Esophagus muscularis mucosa (tissue), 4 donors: ENCODE data around the gene FGD5. TPM values are rescaled to one million over a fixed set of nuclear protein-coding genes. Genes with fewer than 3 reads are reported as not detected.

ENCODE experiments used
- DNase-seq: peaks from one replicate; pipeline ENCODE4 v3.0.0-alpha.2; 2017; ENCODE audit errors: extremely low spot score
- H3K27ac ChIP-seq, 4 donors: fragments of 200-600 bp; sonication (generic); replicated peaks in 1 of 4; 1 replicate in 3 of 4; 2 replicates in 1 of 4; pipeline ENCODE4 v1.5.1; 2016 to 2019; ENCODE audit warnings: mild to moderate bottlenecking in 1 of 4
- H3K27me3 ChIP-seq, 4 donors: fragments of 200-600 bp; sonication (generic); one replicate each; pipeline versions ENCODE4 v1.5.1 to v1.6.0; 2016 to 2019
- H3K36me3 ChIP-seq, 4 donors: fragments of 200-600 bp; sonication (generic); one replicate each; pipeline ENCODE4 v1.5.1; 2016 to 2019
- H3K4me1 ChIP-seq, 4 donors: fragments of 200-600 bp; sonication (generic); one replicate each; pipeline ENCODE4 v1.5.1; 2016 to 2019
- H3K4me3 ChIP-seq, 4 donors: fragments of 200-600 bp; sonication (generic); 1 replicate in 2 of 4; 2 replicates in 2 of 4; pipeline ENCODE4 v1.5.1; 2016 to 2019; ENCODE audit warnings: mild to moderate bottlenecking in 4 of 4, moderate library complexity in 1 of 4
- H3K9me3 ChIP-seq, 4 donors: fragments of 200-600 bp; sonication (generic); 1 replicate in 3 of 4; 2 replicates in 1 of 4; pipeline ENCODE4 v1.5.1; 2016 to 2019
- CTCF ChIP-seq, 3 experiments: fragments of 200-600 bp in 2 of 3; fragments of 450-650 bp in 1 of 3; sonication (generic) in 2 of 3; IDR thresholded peaks; one replicate each; pipeline ENCODE4 v1.5.1; 2017 to 2019; ENCODE audit warnings: antibody characterized with exemption in 3 of 3, mild to moderate bottlenecking in 2 of 3, moderate library complexity in 1 of 3
- EP300 ChIP-seq: sonication (generic); formaldehyde crosslinking; IDR thresholded peaks from one replicate; pipeline ENCODE4 v1.6.1; 2017; ENCODE audit warnings: antibody characterized with exemption
- POLR2A ChIP-seq: fragments of 450-650 bp; IDR thresholded peaks from one replicate; pipeline ENCODE4 v1.6.1; 2017; ENCODE audit warnings: antibody characterized with exemption, moderate library complexity, mild to moderate bottlenecking, low read depth
- POLR2AphosphoS5 ChIP-seq, 2 donors: sonication (generic); formaldehyde crosslinking; IDR thresholded peaks; one replicate each; pipeline ENCODE4 v1.6.1; 2017; ENCODE audit warnings: antibody characterized with exemption in 2 of 2
- WGBS: methylation state at CpG from one replicate; pipeline ENCODE4 v1.1.5; 2018; 5-methylcytosine and 5-hydroxymethylcytosine counted together
- intact Hi-C: fragments of 100-400 bp; cut with DNase I; formaldehyde crosslinking; loops from one replicate; pipeline ENCODE4 v1.15.1; 2023
- total RNA-seq, 4 donors: library from RNA; depleted of rRNA; stranded (reverse); fragments of >200 nt; gene quantifications; one replicate each; pipeline versions ENCODE4 v1.1.0 to v1.2.1, GENCODE V29; 2016

Gene FGD5
- total RNA-seq, 4 donors from 2014 or later: 15.4 to 21.1 (median 16.1) TPM

GRCh38 chr3:14863333-14864100, 44.8 kb downstream of the FGD5 start:
- WGBS: 64% methylated on average over 10 of the region's 10 CpGs
- Histone ChIP-seq H3K27me3 (no peaks in the 10 kb centered on the region), H3K9me3 (no peaks in the 10 kb centered on the region), H3K4me1 (peaks cover 25 to 46% (median 32%) of the 10 kb centered on the region in 4 donors), H3K36me3 (peaks cover 0 to 26% (median 7%) of the 10 kb centered on the region in 4 donors), H3K27ac (peak overlapping the region in 1 of 4 donors; percentile 48), H3K4me3 (no peak overlapping the region)
- TF ChIP-seq POLR2A (no peak), EP300 (no peak), POLR2AphosphoS5 (IDR thresholded peaks at IDR 0.05) (no peak), CTCF (IDR thresholded peaks at IDR 0.05) (peak in 2 of 3 experiments; percentile 6 to 28)
- no peak for DNase-seq
- intact Hi-C loops: no loop called here

GRCh38 chr3:14864131-14864530, 45.4 kb downstream of the FGD5 start:
- 93% methylated on average over 12 of the region's 14 CpGs for WGBS
- Histone ChIP-seq H3K4me1 (peaks cover 25 to 46% (median 32%) of the 10 kb centered on the region in 4 donors), H3K4me3 (no peak overlapping the region), H3K9me3 (no peaks in the 10 kb centered on the region), H3K36me3 (peaks cover 0 to 26% (median 7%) of the 10 kb centered on the region in 4 donors), H3K27ac (peak overlapping the region in 1 of 4 donors; percentile 48), H3K27me3 (no peaks in the 10 kb centered on the region)
- intact Hi-C loops: no loop called here
- no peak for DNase-seq
- TF ChIP-seq CTCF (IDR thresholded peaks at IDR 0.05) (no peak), EP300 (no peak), POLR2AphosphoS5 (IDR thresholded peaks at IDR 0.05) (no peak), POLR2A (no peak)

- Histone ChIP-seq H3K9me3 (no peaks in the 10 kb centered on the region), H3K4me1 (peaks cover 25 to 40% (median 29%) of the 10 kb centered on the region in 4 donors), H3K27me3 (no peaks in the 10 kb centered on the region), H3K4me3 (no peak overlapping the region), H3K36me3 (peaks cover 0 to 26% (median 7%) of the 10 kb centered on the region in 4 donors), H3K27ac (no peak overlapping the region)
- no peak for DNase-seq
- intact Hi-C loops: no loop called here
- WGBS: 80% methylated on average over 4 of the region's 5 CpGs
- TF ChIP-seq POLR2A: no peak
- no peak for TF ChIP-seq CTCF (IDR thresholded peaks at IDR 0.05)
- no peak for TF ChIP-seq EP300
- no peak for TF ChIP-seq POLR2AphosphoS5 (IDR thresholded peaks at IDR 0.05)
These were observed 47.9 kb downstream of the FGD5 start for GRCh38 chr3:14866627-14867026.

GRCh38 chr3:14867936-14868570, 49.3 kb downstream of the FGD5 start:
- Histone ChIP-seq H3K4me1 (peaks cover 12 to 30% (median 18%) of the 10 kb centered on the region in 4 donors), H3K27ac (no peak overlapping the region), H3K36me3 (peaks cover 0 to 26% (median 7%) of the 10 kb centered on the region in 4 donors), H3K9me3 (no peaks in the 10 kb centered on the region), H3K4me3 (no peak overlapping the region), H3K27me3 (no peaks in the 10 kb centered on the region)
- intact Hi-C loops: no loop called here
- DNase-seq: no peak
- WGBS: 85% methylated on average over 11 of the region's 11 CpGs
- no peak for TF ChIP-seq POLR2A
- no peak for TF ChIP-seq POLR2AphosphoS5 (IDR thresholded peaks at IDR 0.05)
